ENCODE measurements around the gene OMG. TPM values are rescaled to one million over a fixed set of nuclear protein-coding genes. Genes with fewer than 3 reads are reported as not detected.
"Not testable (repeated sequence)": the region's sequence is repeated elsewhere in the genome, so short reads cannot be mapped to it uniquely, and the experiment has no call there.

Gene OMG
- total RNA-seq, result under 1 TPM; 0.60 to 0.65 TPM
- 1.4 to 1.6 reads per million in 2 donors for total RNA-seq

GRCh38 chr17:31297090-31297489, at the start of gene OMG:
Gene OMG, minus strand, starts transcription at chr17:31297239. Its CDS starts 908 bp downstream, at chr17:31296331.
- peaks cover 4% of the 10 kb centered on the region for H3K4me1 Mint-ChIP-seq
- no peaks in the 10 kb centered on the region for H3K36me3 Mint-ChIP-seq (ENCODE audit: low read depth)
- no peak for ATAC-seq
- H3K4me3 Mint-ChIP-seq, result no peak within 1 kb of the TSS
- no peaks in the 10 kb centered on the region for H3K27me3 Mint-ChIP-seq
- peak within 1 kb of the TSS; percentile 14 for H3K27ac Mint-ChIP-seq
- H3K9me3 ChIP-seq (ENCODE audit: control insufficient read depth, low read length, poor library complexity, severe bottlenecking), result no peaks in the 10 kb centered on the region
- DNase-seq, result no peak

- H3K27me3 Mint-ChIP-seq; H3K27ac Mint-ChIP-seq; H3K36me3 Mint-ChIP-seq (ENCODE audit: low read depth); H3K4me1 Mint-ChIP-seq; ATAC-seq; DNase-seq; H3K4me3 Mint-ChIP-seq; H3K9me3 ChIP-seq (ENCODE audit: control insufficient read depth, low read length, poor library complexity, severe bottlenecking): not testable (repeated sequence)
Measured at GRCh38 chr17:31345191-31345747, 48.2 kb upstream of the OMG start.

GRCh38 chr17:31339906-31340661, 43.0 kb upstream of the OMG start:
- DNase-seq (no peak), ATAC-seq (no peak)
- Mint-ChIP-seq H3K4me3 (no peak overlapping the region), H3K36me3 (ENCODE audit: low read depth) (peaks cover 12% of the 10 kb centered on the region), H3K27me3 (no peaks in the 10 kb centered on the region), H3K4me1 (peaks cover 7% of the 10 kb centered on the region), H3K27ac (no peak overlapping the region)
- H3K9me3 ChIP-seq (ENCODE audit: control insufficient read depth, low read length, poor library complexity, severe bottlenecking), result no peaks in the 10 kb centered on the region

- DNase-seq, result no peak
- no peak for ATAC-seq
- Mint-ChIP-seq H3K4me3 (no peak overlapping the region), H3K27me3 (no peaks in the 10 kb centered on the region), H3K27ac (no peak overlapping the region), H3K4me1 (no peaks in the 10 kb centered on the region), H3K36me3 (ENCODE audit: low read depth) (peaks cover 8% of the 10 kb centered on the region)
- H3K9me3 ChIP-seq (ENCODE audit: control insufficient read depth, low read length, poor library complexity, severe bottlenecking), result no peaks in the 10 kb centered on the region
Measured at GRCh38 chr17:31329221-31329620, 32.2 kb upstream of the OMG start.

GRCh38 chr17:31328160-31328535, 31.1 kb upstream of the OMG start:
- H3K4me1 Mint-ChIP-seq, result peaks cover 4% of the 10 kb centered on the region
- DNase-seq (no peak), ATAC-seq (no peak)
- no peaks in the 10 kb centered on the region for H3K27me3 Mint-ChIP-seq
- H3K36me3 Mint-ChIP-seq (ENCODE audit: low read depth), result peaks cover 8% of the 10 kb centered on the region
- H3K4me3 Mint-ChIP-seq, result no peak overlapping the region
- H3K9me3 ChIP-seq (ENCODE audit: control insufficient read depth, low read length, poor library complexity, severe bottlenecking), result no peaks in the 10 kb centered on the region
- H3K27ac Mint-ChIP-seq, result no peak overlapping the region

- H3K27me3 Mint-ChIP-seq, result no peaks in the 10 kb centered on the region
- H3K27ac Mint-ChIP-seq, result no peak overlapping the region
- no peak overlapping the region for H3K4me3 Mint-ChIP-seq
- DNase-seq, result no peak
- peaks cover 6% of the 10 kb centered on the region for H3K4me1 Mint-ChIP-seq
- no peak for ATAC-seq
- H3K36me3 Mint-ChIP-seq (ENCODE audit: low read depth), result peaks cover 8% of the 10 kb centered on the region
- H3K9me3 ChIP-seq (ENCODE audit: control insufficient read depth, low read length, poor library complexity, severe bottlenecking), result no peaks in the 10 kb centered on the region
Measured at GRCh38 chr17:31327534-31328159, 30.6 kb upstream of the OMG start.

GRCh38 chr17:31323551-31323950, 26.5 kb upstream of the OMG start:
- DNase-seq (no peak), ATAC-seq (no peak)
- H3K9me3 ChIP-seq (ENCODE audit: control insufficient read depth, low read length, poor library complexity, severe bottlenecking), result no peaks in the 10 kb centered on the region
- Mint-ChIP-seq H3K27me3 (no peaks in the 10 kb centered on the region), H3K4me1 (peaks cover 15% of the 10 kb centered on the region), H3K4me3 (no peak overlapping the region), H3K27ac (peak overlapping the region; percentile 100), H3K36me3 (ENCODE audit: low read depth) (peaks cover 5% of the 10 kb centered on the region)

GRCh38 chr17:31321966-31322365, 24.9 kb upstream of the OMG start:
- Mint-ChIP-seq H3K4me1 (peaks cover 24% of the 10 kb centered on the region), H3K27me3 (no peaks in the 10 kb centered on the region), H3K36me3 (ENCODE audit: low read depth) (peaks cover 8% of the 10 kb centered on the region), H3K27ac (peak overlapping the region; percentile 100), H3K4me3 (peak overlapping the region; percentile 96)
- DNase-seq (no peak), ATAC-seq (peak; percentile 27)
- H3K9me3 ChIP-seq (ENCODE audit: control insufficient read depth, low read length, poor library complexity, severe bottlenecking), result no peaks in the 10 kb centered on the region

- peak; percentile 48 to 67 (median 50) for DNase-seq
- H3K9me3 ChIP-seq (ENCODE audit: control insufficient read depth, low read length, poor library complexity, severe bottlenecking), result no peaks in the 10 kb centered on the region
- H3K27me3 Mint-ChIP-seq, result no peaks in the 10 kb centered on the region
- peak; percentile 89 for ATAC-seq
- H3K27ac Mint-ChIP-seq, result peak within 1 kb of the TSS; percentile 100
- peak within 1 kb of the TSS; percentile 96 for H3K4me3 Mint-ChIP-seq
- peaks cover 26% of the 10 kb centered on the region for H3K4me1 Mint-ChIP-seq
- peaks cover 6% of the 10 kb centered on the region for H3K36me3 Mint-ChIP-seq (ENCODE audit: low read depth)
Measured at GRCh38 chr17:31321481-31321880, 24.4 kb upstream of the OMG start, which contains the start of gene EVI2A. Gene EVI2A, minus strand, starts transcription at chr17:31321622. Its CDS starts 2,609 bp downstream, at chr17:31319013.

GRCh38 chr17:31320791-31321190, 23.8 kb upstream of the OMG start:
- H3K4me1 Mint-ChIP-seq, result peaks cover 26% of the 10 kb centered on the region
- peak overlapping the region; percentile 100 for H3K27ac Mint-ChIP-seq
- H3K27me3 Mint-ChIP-seq, result no peaks in the 10 kb centered on the region
- peak overlapping the region; percentile 96 for H3K4me3 Mint-ChIP-seq
- ATAC-seq, result no peak
- no peaks in the 10 kb centered on the region for H3K9me3 ChIP-seq (ENCODE audit: control insufficient read depth, low read length, poor library complexity, severe bottlenecking)
- peaks cover 6% of the 10 kb centered on the region for H3K36me3 Mint-ChIP-seq (ENCODE audit: low read depth)
- no peak for DNase-seq

- H3K9me3 ChIP-seq (ENCODE audit: control insufficient read depth, low read length, poor library complexity, severe bottlenecking), result no peaks in the 10 kb centered on the region
- ATAC-seq, result no peak
- Mint-ChIP-seq H3K4me1 (peaks cover 26% of the 10 kb centered on the region), H3K27me3 (no peaks in the 10 kb centered on the region), H3K27ac (peak overlapping the region; percentile 100), H3K36me3 (ENCODE audit: low read depth) (peaks cover 6% of the 10 kb centered on the region), H3K4me3 (peak overlapping the region; percentile 96)
- DNase-seq, result no peak
Measured at GRCh38 chr17:31320241-31320640, 23.2 kb upstream of the OMG start.

GRCh38 chr17:31318851-31319661, 22.0 kb upstream of the OMG start:
- Mint-ChIP-seq H3K36me3 (ENCODE audit: low read depth) (peaks cover 6% of the 10 kb centered on the region), H3K27me3 (no peaks in the 10 kb centered on the region), H3K27ac (peak overlapping the region; percentile 100), H3K4me1 (peaks cover 29% of the 10 kb centered on the region), H3K4me3 (peak overlapping the region; percentile 96)
- DNase-seq (no peak), ATAC-seq (no peak)
- H3K9me3 ChIP-seq (ENCODE audit: control insufficient read depth, low read length, poor library complexity, severe bottlenecking), result no peaks in the 10 kb centered on the region

- H3K27ac Mint-ChIP-seq, result peak overlapping the region; percentile 100
- DNase-seq (peak in 2 of 3 donors; percentile 34 to 48), ATAC-seq (peak; percentile 47)
- H3K4me3 Mint-ChIP-seq, result peak overlapping the region; percentile 96
- H3K36me3 Mint-ChIP-seq (ENCODE audit: low read depth), result peaks cover 6% of the 10 kb centered on the region
- no peaks in the 10 kb centered on the region for H3K9me3 ChIP-seq (ENCODE audit: control insufficient read depth, low read length, poor library complexity, severe bottlenecking)
- peaks cover 27% of the 10 kb centered on the region for H3K4me1 Mint-ChIP-seq
- no peaks in the 10 kb centered on the region for H3K27me3 Mint-ChIP-seq
Measured at GRCh38 chr17:31318298-31318801, 21.3 kb upstream of the OMG start.
